GM19395 (cell line): ENCODE data around the gene UNC93B1.
"Not testable (repeated sequence)": the region's sequence is repeated elsewhere in the genome, so short reads cannot be mapped to it uniquely, and the experiment has no call there.

Source experiments
- ATAC-seq: cut with Tn5 transposase; IDR thresholded peaks from one replicate; pipeline ENCODE4 v1.9.1; 2021; ENCODE audit warnings: mild to moderate bottlenecking, moderate library complexity; ENCODE audit not compliant: unreplicated experiment

UNC93B1 gene

DNA sequence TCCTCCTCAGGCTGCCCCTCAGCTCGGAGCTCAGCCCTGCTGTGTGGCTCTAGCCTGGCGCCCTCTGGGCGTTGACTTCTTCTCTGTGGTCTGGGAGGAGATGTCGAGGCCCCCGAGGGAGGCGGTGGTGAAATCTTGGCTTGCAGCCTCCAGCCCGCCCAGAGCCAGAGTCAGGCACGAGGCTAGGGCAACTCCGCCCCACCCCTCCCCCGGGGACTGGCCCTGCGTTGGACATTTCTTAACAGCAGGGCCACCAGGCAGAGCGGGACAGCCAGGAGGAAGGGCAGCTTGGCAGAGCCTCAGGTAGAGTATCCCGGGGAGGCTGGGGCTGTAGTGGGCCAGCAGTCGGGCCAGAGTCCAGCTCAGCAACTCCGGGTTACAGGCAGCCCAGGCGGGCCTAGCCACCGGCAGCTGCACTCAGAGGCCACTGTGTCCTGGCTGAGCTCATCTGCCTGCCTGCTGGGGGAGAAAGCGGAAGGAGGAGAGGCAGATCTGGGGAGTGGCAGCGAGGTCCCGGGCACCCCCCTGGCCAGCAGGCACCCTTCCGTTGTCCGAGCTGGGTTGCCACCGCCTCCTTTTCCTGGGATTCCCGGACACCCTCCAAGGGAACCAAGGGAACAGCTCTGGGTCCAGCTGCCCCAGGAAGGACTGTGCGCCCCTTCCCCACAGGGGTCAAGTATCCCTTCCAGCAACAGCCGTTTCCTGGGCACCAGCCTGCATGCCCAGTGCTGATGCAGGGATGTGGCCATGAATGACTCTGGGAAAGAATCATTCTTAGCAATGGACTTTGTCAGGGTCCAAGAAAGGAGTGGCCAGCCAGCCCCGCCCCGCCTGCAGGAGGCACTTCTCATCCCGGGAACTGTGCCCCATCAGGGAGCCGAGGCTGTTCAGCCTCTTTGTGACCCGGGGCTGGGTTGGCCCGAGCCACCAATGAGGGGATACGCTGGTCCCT is 6.5 kb upstream of the UNC93B1 start, which contains the start of gene ALDH3B1:
TSS of gene ALDH3B1 (plus strand) at position 238 of the 952 bp plus-strand sequence. CDS start 4,971 bp downstream, outside the sequence.
- no peak for ATAC-seq

DNA sequence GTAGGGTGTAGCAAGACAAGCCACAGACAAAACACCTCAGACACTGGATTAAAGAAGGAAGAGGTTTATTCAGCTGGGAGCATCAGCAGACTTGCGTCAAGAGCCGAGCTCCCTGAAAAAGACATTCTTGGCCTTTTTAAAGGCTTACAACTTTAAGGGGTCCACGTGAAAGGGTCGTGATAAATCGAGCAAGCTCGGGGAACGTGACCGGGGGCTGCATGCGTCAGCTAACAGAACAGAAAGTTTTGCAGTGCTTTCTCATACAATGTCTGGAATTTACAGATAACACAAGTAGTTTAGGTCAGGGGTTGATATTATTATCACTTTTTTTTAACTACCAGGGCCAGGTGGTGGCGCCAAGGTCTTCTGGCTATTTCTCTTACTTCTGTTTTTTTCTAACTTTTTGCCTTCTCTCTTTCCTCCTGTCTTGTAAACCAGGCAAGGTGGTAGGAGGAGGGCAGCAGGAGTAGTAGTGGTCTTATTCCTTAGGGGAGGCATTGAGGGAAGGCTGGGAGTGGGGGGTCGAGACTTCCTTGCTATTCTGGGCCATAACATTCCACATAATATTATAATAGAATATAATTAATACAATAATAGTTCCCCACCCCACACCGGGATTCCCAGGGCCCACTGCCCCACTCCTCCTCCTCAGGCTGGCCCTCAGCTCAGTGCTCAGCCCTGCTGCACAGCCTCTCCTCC is 5.6 kb upstream of the UNC93B1 start:
- ATAC-seq = no peak

DNA sequence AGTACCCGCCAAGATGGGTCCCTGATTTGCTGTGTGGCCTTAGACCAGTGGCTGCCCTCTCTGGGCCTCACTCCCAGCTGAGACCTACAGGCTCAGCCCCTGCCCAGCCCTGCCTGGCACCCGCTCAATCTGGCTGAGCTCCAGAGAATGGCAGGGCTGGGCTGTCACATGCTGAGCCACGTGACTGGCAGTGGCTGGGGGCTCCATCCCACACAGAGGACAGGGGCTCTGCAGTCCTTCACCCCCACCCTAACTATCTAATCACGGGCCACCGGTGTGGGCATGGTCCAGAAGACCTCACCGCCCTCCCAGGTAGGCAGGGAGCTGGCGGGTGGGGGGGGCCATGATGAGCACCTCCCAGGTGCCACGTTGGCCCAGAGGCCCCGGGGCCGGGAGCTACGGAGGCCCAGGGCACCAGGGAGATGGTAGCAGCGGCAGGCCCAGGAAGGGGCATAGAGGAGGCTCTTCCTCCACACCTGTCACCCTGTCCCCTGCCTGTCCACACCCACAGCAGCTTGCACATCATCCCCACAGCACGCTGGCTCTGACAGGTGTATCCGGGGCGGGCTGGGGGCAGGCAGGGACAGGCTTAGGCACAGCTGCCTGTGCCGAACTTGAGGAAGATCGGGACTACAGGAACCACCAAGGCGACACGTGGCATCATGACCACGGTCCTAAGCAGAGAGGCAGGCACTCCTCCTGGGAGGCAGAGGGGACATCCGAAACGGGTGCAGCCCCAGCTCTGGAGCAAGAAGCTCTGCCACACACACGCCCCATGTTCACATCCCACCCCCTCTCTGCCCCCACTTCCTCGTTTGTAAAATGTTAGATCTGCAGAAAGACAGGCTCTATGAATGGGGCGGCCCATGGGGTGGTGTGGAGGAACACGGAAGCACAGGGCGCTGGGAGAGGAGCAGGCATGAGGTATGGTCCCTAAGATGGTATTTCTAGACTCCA is 4.8 kb upstream of the UNC93B1 start:
- no peak for ATAC-seq

DNA sequence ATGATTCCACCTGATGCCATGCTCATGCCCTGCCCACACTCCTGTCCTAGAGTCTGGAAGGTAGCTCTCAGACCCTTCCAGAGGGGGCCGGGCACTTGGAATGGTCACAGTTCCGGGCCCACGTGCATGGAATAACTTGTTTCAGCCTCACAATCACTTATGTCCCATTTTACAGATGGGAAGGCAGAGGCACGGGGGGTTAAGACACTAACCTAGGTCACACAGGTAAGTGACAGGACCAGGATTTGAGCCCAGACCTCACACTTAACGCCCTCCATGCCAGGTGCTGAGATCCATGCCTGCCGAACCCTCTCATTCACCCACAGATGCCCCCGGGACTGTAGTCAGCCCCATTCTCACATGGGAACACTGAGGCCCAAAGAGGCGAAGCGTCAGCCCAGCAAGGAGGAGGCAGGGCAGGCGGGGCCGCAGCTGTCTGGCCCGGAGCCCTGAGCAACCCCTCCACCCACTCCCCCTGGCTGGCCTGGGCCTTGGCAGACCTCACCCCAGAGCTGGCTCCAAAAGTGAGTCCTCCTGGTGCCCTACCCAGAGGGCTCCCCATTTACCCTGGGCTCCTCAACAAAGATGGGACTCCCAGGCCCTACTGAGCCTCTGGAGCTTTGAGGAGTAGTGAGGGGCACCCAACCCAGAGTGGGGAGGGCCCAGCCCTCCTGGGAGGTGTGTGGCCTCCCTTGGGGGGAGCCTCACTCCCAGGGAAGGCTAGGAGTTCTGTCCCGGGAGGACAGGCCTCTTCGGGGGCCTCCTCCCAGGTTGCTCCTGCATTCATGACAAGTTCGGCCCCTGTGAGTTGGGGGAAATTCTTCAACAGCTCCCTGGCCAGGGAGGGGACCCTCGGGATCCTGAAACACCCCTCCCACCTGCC is 3.8 kb upstream of the UNC93B1 start:
- no peak for ATAC-seq

DNA sequence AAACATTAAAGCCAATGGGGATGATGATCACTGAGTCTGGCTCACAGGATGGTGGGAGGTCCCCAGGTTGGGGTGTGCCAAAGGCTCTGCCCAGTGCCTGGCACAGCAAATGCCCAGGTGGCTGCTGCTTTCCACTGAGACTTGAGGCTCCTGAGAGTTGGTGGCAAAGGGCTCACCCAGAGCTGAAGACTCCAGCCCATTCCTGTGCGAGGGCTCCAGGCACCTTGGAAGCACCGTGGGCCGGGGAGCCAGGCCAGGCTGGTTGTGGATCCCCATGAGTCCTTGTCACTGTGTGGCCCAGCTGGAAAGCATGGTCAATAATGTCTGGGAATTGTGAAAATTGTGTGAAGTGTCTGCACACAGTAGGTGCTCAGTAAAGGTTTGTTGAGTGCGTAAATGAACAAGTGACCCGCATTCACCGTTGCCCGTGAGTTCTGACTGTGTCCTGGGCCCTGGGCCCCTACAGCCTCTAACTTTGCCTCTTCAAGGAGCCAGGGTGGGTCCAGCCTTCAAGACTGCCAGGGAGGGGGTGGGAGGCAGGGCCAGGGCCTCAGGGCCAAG is 2.8 kb upstream of the UNC93B1 start:
- ATAC-seq = no peak

DNA sequence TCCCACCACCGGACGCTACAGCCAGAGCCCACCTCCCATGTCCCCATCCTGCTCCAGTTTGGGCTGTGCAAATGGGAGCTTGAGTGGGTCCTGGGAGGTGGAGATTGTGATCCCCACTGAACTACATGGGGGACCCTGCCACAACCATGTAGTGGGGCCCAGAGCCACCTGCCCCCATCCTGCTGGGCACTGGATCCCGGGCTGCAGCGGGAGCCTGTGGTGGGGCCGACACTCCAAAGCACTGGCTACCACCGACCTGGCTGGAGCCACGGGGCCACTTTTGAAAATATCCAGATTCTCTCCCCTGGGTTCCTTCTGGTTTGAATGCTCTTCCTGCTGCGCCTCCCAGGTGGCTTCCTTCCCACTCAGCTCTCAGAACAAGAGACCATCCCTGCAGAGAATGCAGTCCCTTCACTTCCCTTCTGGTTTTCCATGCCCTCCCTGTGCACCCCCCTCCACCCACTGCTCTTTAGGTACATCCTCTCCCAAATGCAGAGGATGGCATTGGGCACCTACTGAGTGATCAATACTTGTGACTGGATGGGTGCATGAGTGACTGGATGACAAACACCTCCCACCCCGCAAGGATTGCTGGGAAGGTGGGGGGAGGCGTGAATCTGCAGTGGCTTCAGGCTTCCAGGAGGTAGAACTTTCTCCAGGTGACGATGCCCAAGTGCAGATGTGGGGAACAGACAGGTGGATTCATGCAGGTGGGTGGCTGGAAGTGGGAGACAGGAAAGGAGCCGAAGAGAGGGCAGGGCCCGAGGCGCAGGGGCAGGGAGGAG is 846 bp upstream of the UNC93B1 start:
- no peak for ATAC-seq

DNA sequence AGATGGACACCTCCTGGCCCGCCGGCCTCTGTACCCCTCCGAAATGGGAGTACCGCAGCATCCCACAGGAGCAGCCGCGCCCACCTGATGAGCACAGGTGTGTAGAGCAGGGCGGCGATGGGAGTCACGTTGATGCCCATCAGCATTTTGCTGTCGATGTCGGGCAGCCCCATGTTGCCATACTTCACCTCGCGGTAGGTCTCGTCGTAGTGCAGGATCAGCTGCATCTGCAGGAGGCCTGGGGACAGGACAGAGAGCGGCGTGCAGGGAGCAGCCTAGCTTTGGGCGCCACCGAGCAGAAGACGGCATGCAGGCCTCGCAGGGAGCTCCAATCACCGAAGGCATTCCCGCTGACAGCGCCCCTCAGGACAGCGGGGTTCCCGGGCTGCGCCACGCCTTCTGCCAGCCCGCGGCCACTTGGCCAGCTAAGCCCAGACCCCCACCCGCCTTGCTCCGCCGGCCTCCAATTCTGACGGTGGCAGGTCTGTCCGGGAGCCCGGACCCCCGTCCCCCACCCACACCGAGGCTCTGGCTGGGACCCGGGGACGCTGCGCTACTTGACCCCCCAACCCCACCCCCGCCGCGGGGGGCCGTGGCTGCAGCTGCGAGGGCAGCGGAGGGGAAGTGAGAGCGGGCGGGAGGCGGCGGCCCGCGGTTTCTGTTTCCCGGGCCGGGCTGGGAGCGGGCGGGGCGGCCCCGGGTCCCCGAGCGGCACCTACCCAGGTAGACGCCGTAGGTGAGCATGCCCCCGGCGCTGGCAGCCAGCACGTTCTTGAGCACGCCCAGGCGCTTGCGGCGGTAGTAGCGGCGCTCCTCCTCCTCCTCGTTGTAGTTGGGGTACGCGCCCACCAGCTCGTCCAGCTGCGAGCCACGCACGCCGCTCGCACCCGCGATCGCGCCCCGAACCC is 705 bp downstream of the UNC93B1 start:
- peak; percentile 44 for ATAC-seq

DNA sequence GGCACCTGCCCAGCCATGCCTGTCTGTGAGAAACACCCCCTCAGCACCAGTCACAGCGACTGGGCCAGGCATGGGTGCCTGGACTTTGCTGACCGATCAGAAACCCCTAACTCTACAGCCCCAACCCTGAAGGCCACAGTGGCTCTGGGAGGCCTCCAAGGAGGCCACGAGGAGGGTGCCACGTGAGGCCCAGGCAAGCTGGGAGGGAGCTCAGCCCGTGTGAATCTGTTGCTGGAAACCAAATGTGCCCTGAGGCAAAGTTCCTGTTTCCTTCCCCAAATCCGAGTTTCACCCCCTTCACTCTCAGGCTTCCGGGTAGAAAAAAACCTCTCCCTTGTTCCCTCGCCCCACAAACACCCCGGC is 1.3 kb downstream of the UNC93B1 start:
- ATAC-seq = peak; percentile 28

DNA sequence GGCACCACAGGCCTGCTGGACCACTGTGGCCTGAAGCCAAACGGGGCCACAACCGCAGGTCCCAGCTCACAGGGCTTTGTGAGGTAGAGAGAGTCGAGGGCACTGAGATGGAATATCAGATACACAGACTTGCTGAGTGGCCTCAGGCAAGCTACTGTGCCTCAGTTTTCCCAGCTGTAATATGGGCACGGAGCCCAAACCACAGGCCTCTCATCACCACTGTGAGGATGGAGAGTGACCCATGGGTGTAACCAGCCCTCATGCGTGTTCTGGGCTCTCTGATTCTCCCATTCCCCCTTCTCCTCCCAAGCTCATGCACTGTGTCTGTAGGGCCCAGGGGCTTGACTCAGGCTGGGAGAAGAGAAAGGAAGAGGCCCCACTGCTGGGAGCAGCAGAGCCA is 4.2 kb downstream of the UNC93B1 start:
- no peak for ATAC-seq

DNA sequence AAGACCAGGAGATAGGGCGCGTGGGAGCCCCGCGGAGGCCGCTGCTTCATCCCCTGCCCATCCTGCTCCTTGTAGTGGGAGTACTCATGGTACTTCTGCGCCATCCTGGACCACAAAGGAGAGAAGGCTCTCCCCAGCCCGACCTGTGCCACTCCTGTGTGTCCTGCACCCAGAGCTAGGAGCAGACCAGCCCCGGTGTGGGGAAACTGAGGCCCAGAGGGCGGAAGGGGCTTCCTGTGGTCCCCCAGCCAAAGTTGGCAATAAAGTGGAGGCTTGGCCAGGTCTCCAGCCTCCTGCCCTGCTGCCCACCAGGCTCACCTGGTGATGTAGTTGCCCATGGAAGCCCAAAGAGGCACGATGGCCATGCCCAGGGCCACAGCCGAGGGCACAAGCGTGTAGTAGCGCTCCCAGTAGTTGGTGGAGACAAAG is 4.7 kb downstream of the UNC93B1 start:
- ATAC-seq = no peak

DNA sequence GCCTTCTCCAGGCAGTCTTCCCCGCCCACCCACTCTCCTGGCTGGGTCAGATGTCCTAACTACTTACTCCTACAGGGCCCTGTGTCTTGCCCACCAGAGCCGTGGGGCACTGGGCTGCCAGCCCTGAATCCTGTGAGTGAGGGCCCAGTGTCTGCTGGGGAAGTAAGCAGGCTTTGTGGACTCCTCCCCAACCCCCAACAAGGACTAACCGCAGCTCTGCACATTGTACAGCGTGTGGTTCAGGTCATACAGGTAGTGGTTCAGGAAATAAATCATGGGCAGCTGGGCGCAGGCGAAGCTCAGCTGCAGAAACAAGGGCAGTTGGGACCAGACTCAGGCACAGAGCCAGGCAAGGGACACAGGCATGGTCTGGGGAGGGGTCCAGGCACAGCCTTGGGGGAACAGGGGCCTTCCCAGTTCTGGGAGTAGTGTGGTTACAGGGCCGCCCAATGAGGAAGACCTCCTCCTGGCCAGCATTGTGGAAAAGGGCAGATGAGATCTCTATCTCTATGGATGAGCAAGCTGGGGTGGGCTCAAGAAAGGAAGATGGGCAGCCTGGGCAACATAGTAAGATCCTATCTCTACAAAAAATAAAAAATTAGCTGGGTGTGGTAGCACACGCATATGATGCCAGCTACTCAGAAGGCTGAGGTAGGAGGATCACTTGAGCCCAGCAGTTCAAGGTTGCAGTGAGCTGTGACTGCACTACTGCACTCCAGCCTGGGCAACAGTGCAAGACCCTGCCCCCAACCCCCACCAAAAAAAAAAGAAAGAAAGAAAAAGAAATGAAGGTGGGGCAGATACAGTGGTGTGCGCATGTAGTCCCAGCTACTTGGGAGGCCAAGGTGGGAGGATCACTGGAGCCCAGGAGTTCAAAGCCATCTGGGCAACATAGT is 5.5 kb downstream of the UNC93B1 start:
- no peak for ATAC-seq

DNA sequence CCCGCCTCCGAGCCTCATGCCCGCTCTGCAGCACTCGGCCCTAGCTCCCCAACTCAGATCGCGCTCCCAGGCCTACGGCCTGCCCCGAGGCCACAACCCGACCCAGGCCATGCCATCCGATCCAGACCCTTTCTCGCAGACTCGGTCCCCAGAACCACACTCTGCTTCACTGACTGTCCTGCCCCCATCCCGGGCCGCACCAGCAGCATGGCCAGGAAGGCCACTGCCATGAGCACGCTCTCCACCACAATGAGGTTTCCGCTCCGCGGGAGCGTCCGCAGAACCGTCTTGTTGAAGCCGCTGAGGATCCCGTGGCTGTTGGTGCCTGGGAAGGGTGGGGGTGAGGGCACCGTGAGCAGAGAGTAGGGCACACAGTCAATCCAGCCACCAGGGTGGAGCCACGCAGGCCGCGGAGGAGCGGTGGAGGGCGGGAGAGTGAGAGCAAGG is 6.4 kb downstream of the UNC93B1 start:
- no peak for ATAC-seq

DNA sequence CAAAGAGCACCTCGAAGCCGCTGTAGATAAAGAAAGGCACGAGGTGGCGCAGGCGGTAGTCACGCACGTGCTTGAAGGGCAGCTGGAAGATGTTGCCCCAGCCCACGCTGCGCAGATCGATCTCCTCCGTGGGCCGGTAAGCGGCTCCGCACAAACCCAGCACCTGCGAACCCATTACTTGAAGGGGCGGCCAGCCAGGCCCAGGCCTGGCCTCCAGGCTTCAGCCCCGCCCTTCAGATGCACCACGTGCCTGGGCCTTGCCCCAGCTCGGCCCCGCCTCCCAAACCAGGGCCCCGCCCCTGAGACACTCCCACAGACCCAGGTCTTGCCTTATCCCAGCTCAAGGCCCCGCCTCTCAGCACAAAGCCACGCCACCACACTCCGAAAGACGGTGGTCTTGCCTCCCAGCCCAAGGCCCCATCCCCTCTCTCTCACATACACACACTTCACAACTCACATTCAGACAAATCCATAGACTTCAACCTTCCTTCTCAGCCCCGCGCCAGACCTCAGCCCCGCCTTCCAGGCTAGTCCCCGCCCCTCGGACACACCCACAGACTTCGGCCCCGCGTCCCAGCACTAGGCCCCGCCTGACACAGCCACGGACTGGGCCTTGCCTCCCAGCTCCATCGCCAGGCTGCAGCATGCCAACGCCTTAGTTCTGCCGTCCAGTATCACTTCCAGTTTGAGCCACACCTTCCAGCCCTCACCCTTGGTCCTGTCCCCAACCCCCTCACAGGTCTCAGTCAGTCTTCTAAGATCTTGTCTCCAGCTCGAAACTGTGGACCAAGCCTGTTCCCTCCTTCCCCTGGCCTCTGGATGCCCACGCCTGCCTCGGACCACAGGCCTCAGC is 7.0 kb downstream of the UNC93B1 start:
- ATAC-seq = no peak

DNA sequence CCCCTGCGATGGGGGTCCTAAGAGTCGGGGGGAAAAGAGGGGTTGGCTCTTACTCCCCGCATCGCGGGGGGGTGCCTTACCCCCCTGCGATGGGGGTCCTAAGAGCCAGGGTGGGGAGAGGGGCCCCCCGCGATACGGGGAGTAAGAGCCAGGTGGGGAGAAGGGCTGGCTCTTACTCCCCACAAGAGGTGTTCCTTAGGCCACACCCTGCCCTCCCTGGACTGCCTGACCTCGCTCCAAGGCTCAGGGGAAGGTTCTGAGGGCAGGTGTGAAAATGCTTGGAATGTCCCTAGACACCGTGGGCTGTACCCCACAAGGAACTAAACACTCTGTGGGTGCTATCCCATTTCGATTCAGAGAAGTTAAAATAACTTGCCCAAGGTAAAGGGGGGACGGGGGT is 7.8 kb downstream of the UNC93B1 start:
- ATAC-seq = no peak

DNA sequence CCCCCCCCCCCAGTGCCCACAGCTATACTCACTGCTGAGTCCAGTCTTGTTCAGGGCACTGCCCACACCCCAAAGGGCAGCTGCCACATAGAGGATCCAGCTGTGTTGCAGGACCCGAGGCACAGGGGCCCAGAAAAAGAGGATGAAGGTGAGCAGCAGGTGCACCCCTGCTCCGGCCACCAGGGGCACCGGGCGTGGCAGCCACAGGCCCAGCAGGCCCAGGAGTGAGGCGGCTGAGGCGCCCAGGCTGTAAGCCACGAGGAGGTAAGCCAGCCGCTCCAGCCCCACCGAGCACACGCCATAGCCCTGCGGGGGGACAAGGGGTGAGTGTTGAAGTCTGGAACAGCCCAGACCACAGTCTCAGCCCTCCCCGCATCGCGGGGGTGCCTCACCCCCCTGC is 8.3 kb downstream of the UNC93B1 start:
- not testable (repeated sequence) for ATAC-seq

DNA sequence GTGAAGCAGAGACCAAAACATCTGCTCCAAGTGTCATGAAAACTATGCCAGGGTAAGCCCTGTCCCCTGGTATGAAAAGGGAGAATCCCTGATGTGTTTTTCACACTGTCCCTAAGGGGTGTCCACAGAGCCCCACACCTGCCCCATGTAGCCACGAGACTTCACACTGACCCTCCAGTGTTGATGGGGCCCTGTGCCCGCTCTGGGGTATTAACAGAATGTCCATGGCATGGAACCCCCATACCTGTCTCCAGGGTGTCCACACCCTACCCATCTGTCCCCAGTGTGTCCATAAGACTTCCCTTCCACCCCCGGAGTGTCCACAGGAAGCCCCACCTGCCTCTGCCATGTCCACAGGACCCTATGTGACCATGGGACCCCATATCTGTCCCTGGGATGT is 8.8 kb downstream of the UNC93B1 start:
- not testable (repeated sequence) for ATAC-seq
